Mesodermal cell (in vitro differentiated cells): Measurements from ENCODE around the gene ATP12A.

Experiments used
- H3K27ac ChIP-seq: 2 replicates; pipeline ENCODE4 v1.7.0; 2013; ENCODE audit warnings: mild to moderate bottlenecking, low read depth, low read length, moderate library complexity; ENCODE audit not compliant: severe bottlenecking
- H3K36me3 ChIP-seq: 2 replicates; pipeline ENCODE4 v1.7.1; 2013; ENCODE audit warnings: mild to moderate bottlenecking, low read length, moderate library complexity; ENCODE audit not compliant: control insufficient read depth, insufficient read depth
- H3K4me1 ChIP-seq: one replicate; pipeline ENCODE4 v1.7.1; 2013; ENCODE audit warnings: mild to moderate bottlenecking, low read length; ENCODE audit not compliant: insufficient read depth, control insufficient read depth, poor library complexity, severe bottlenecking
- H3K4me3 ChIP-seq: 2 replicates; pipeline ENCODE4 v1.7.0; 2013; ENCODE audit warnings: low read length, control low read depth, mild to moderate bottlenecking; ENCODE audit not compliant: insufficient read depth, poor library complexity, severe bottlenecking; ENCODE audit errors: extremely low read depth
- H3K9me3 ChIP-seq: 2 replicates; pipeline ENCODE4 v1.7.1; 2013; ENCODE audit warnings: mild to moderate bottlenecking, low read length, moderate library complexity; ENCODE audit not compliant: control insufficient read depth
- WGBS, 2 experiments: methylation state at CpG; one replicate each; pipeline ENCODE4 v1.1.5; 2013; ENCODE audit warnings: missing lambda C conversion rate in 2 of 2; ENCODE audit not compliant: insufficient coverage in 2 of 2; 5-methylcytosine and 5-hydroxymethylcytosine counted together

ATP12A gene

GRCh38 chr13:24687611-24688010 is 7.4 kb downstream of the ATP12A start:
- Histone ChIP-seq H3K9me3 (no peaks in the 10 kb centered on the region), H3K4me1 (peaks cover 15% of the 10 kb centered on the region), H3K27ac (no peak overlapping the region), H3K36me3 (no peaks in the 10 kb centered on the region), H3K4me3 (no peak overlapping the region)
- 92% methylated on average over 6 to 7 of the region's 7 CpGs for WGBS, 2 experiments

- peaks cover 15% of the 10 kb centered on the region for H3K4me1 ChIP-seq
- no peaks in the 10 kb centered on the region for H3K36me3 ChIP-seq
- no peaks in the 10 kb centered on the region for H3K9me3 ChIP-seq
- no peak overlapping the region for H3K27ac ChIP-seq
- 62 to 80% methylated on average over 3 to 4 of the region's 10 CpGs for WGBS, 2 experiments
- no peak overlapping the region for H3K4me3 ChIP-seq
Measured at GRCh38 chr13:24688111-24688510, 7.9 kb downstream of the ATP12A start.

GRCh38 chr13:24688950-24689349 is 8.7 kb downstream of the ATP12A start:
- no peaks in the 10 kb centered on the region for H3K9me3 ChIP-seq
- WGBS, 2 experiments: 92 to 93% methylated on average over 8 to 9 of the region's 11 CpGs
- H3K4me1 ChIP-seq: peaks cover 14% of the 10 kb centered on the region
- no peaks in the 10 kb centered on the region for H3K36me3 ChIP-seq
- no peak overlapping the region for H3K4me3 ChIP-seq
- no peak overlapping the region for H3K27ac ChIP-seq

GRCh38 chr13:24691381-24691780 is 11.2 kb downstream of the ATP12A start:
- WGBS, 2 experiments: 91 to 95% methylated on average over 4 to 5 of the region's 5 CpGs
- peaks cover 5% of the 10 kb centered on the region for H3K4me1 ChIP-seq
- no peaks in the 10 kb centered on the region for H3K9me3 ChIP-seq
- H3K4me3 ChIP-seq: no peak overlapping the region
- H3K36me3 ChIP-seq: no peaks in the 10 kb centered on the region
- H3K27ac ChIP-seq: no peak overlapping the region

- no peaks in the 10 kb centered on the region for H3K36me3 ChIP-seq
- H3K4me1 ChIP-seq: peaks cover 5% of the 10 kb centered on the region
- WGBS, 2 experiments: 72 to 74% methylated on average over 4 of the region's 4 CpGs
Measured at GRCh38 chr13:24692561-24692960, 12.4 kb downstream of the ATP12A start.

GRCh38 chr13:24693862-24694471 is 13.8 kb downstream of the ATP12A start:
- peaks cover 5% of the 10 kb centered on the region for H3K4me1 ChIP-seq
- H3K4me3 ChIP-seq: no peak overlapping the region
- H3K36me3 ChIP-seq: no peaks in the 10 kb centered on the region
- H3K27ac ChIP-seq: no peak overlapping the region
- no peaks in the 10 kb centered on the region for H3K9me3 ChIP-seq
- 42 to 53% methylated on average over 12 to 16 of the region's 17 CpGs for WGBS, 2 experiments

More at GRCh38 chr13:24692561-24692960, 12.4 kb downstream of the ATP12A start:
- Histone ChIP-seq H3K27ac (no peak overlapping the region), H3K4me3 (no peak overlapping the region), H3K9me3 (no peaks in the 10 kb centered on the region)

GRCh38 chr13:24694907-24695306 is 14.7 kb downstream of the ATP12A start:
- Histone ChIP-seq H3K4me3 (no peak overlapping the region), H3K9me3 (no peaks in the 10 kb centered on the region), H3K27ac (no peak overlapping the region), H3K4me1 (peaks cover 5% of the 10 kb centered on the region), H3K36me3 (no peaks in the 10 kb centered on the region)
- WGBS, 2 experiments: 89 to 91% methylated on average over 7 to 11 of the region's 12 CpGs

- Histone ChIP-seq H3K4me3 (no peak overlapping the region), H3K27ac (no peak overlapping the region), H3K4me1 (no peaks in the 10 kb centered on the region), H3K36me3 (no peaks in the 10 kb centered on the region), H3K9me3 (no peaks in the 10 kb centered on the region)
- 92% methylated on average over 9 to 11 of the region's 12 CpGs for WGBS, 2 experiments
Measured at GRCh38 chr13:24698686-24699085, 18.5 kb downstream of the ATP12A start.

- Histone ChIP-seq H3K4me1 (no peaks in the 10 kb centered on the region), H3K27ac (no peak overlapping the region), H3K36me3 (no peaks in the 10 kb centered on the region), H3K9me3 (no peaks in the 10 kb centered on the region), H3K4me3 (no peak overlapping the region)
- WGBS, 2 experiments: 87 to 92% methylated on average over 3 to 5 of the region's 5 CpGs
Measured at GRCh38 chr13:24699541-24699940, 19.3 kb downstream of the ATP12A start.

- Histone ChIP-seq H3K4me1 (no peaks in the 10 kb centered on the region), H3K36me3 (no peaks in the 10 kb centered on the region), H3K4me3 (no peak overlapping the region), H3K9me3 (no peaks in the 10 kb centered on the region), H3K27ac (no peak overlapping the region)
- 93 to 95% methylated on average over 8 of the region's 8 CpGs for WGBS, 2 experiments
Measured at GRCh38 chr13:24700539-24700938, 20.3 kb downstream of the ATP12A start.

GRCh38 chr13:24706886-24707585 is 26.8 kb downstream of the ATP12A start:
- Histone ChIP-seq H3K4me3 (no peak overlapping the region), H3K36me3 (no peaks in the 10 kb centered on the region), H3K4me1 (no peaks in the 10 kb centered on the region), H3K27ac (no peak overlapping the region), H3K9me3 (no peaks in the 10 kb centered on the region)
- 89 to 90% methylated on average over 9 to 13 of the region's 14 CpGs for WGBS, 2 experiments
